ENCODE data around the gene ARHGEF28.

The ARHGEF28 gene

GRCh38 chr5:73944581-73944980, 318.6 kb downstream of the ARHGEF28 start:
- DNase-seq, result no peak

GRCh38 chr5:73945505-73945904, 319.5 kb downstream of the ARHGEF28 start:
- DNase-seq, result no peak

GRCh38 chr5:73946278-73946677, 320.3 kb downstream of the ARHGEF28 start:
- DNase-seq, result no peak

GRCh38 chr5:73946919-73947602, 321.1 kb downstream of the ARHGEF28 start:
- DNase-seq, result no peak

GRCh38 chr5:73947906-73948640, 322.1 kb downstream of the ARHGEF28 start:
- no peak for DNase-seq

GRCh38 chr5:73948720-73949119, 322.7 kb downstream of the ARHGEF28 start:
- no peak for DNase-seq

GRCh38 chr5:73950441-73950873, 324.5 kb downstream of the ARHGEF28 start:
- DNase-seq, result no peak

- no peak for DNase-seq
These were observed 325.0 kb downstream of the ARHGEF28 start for GRCh38 chr5:73950912-73951430.

GRCh38 chr5:73952872-73953271, 326.9 kb downstream of the ARHGEF28 start:
- no peak for DNase-seq

- no peak for DNase-seq
These were observed 328.4 kb downstream of the ARHGEF28 start for GRCh38 chr5:73954381-73954780.

- no peak for DNase-seq
These were observed 329.4 kb downstream of the ARHGEF28 start for GRCh38 chr5:73955271-73955846.

GRCh38 chr5:73957397-73958001, 331.5 kb downstream of the ARHGEF28 start:
- DNase-seq, result no peak

GRCh38 chr5:73958037-73958436, 332.0 kb downstream of the ARHGEF28 start:
- DNase-seq, result no peak

GRCh38 chr5:73960023-73960422, 334.0 kb downstream of the ARHGEF28 start:
- DNase-seq, result no peak

GRCh38 chr5:73960426-73960825, 334.4 kb downstream of the ARHGEF28 start:
- DNase-seq, result no peak

GRCh38 chr5:73962801-73963425, 336.9 kb downstream of the ARHGEF28 start:
- no peak for DNase-seq

GRCh38 chr5:73964352-73964865, 338.4 kb downstream of the ARHGEF28 start:
- DNase-seq, result no peak

GRCh38 chr5:73966451-73966850, 340.5 kb downstream of the ARHGEF28 start:
- no peak for DNase-seq

- no peak for DNase-seq
These were observed 341.4 kb downstream of the ARHGEF28 start for GRCh38 chr5:73967347-73967746.

GRCh38 chr5:73968246-73968645, 342.2 kb downstream of the ARHGEF28 start:
- DNase-seq, result no peak

- DNase-seq, result no peak
These were observed 342.7 kb downstream of the ARHGEF28 start for GRCh38 chr5:73968729-73969128.

GRCh38 chr5:73969195-73970036, 343.4 kb downstream of the ARHGEF28 start:
- no peak for DNase-seq

All from amniotic stem cell (primary cell).